Gastroesophageal sphincter (tissue), 3 donors: ENCODE data around the gene APOL1.

ENCODE experiments used
- POLR2A ChIP-seq, 2 donors: fragments of 450-650 bp; IDR thresholded peaks; one replicate each; pipeline ENCODE4 v1.6.1; 2017; ENCODE audit warnings: antibody characterized with exemption in 2 of 2, mild to moderate bottlenecking in 2 of 2, moderate library complexity in 1 of 2
- POLR2AphosphoS5 ChIP-seq: sonication (generic); formaldehyde crosslinking; IDR thresholded peaks from one replicate; pipeline ENCODE4 v1.6.1; 2017; ENCODE audit warnings: antibody characterized with exemption
- TF ChIP-seq, protein P1 (sequence below), 4 experiments: fragments of 200-600 bp in 2 of 4; fragments of 450-650 bp in 2 of 4; sonication (generic) in 1 of 4; IDR thresholded peaks; one replicate each; pipeline ENCODE4 v1.5.1; 2017 to 2019; ENCODE audit warnings: antibody characterized with exemption in 4 of 4, mild to moderate bottlenecking in 2 of 4, moderate library complexity in 2 of 4

DNA sequence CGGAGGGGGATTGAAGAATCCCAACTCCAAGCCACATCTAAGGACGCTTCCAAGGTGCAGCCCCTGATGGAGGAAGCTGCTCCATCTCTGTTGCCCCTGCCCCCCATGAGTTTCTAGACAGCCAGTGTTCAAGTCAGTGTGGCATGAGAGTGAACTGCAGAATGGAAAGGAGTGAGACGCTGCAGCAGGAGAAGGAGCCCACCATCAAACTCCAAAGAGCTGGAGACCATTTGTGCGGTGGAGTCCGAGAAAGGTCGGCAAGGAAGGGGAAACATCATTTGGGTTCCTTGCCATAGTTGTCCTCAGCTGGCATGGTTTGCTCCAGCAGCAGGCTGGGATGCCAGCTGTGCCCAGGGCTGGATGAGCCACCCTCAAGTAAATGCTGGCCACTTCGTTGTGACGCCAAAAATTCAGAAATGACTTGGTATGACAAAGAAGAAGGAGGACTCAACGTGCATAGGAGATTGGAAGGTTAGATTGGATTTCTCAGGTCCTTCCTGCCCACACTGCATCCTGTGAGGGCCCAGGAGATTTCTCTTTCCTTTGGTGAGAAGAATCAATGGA is 30.0 kb upstream of the APOL1 start:
- no peak for TF ChIP-seq POLR2A (IDR thresholded peaks at IDR 0.05)
- TF ChIP-seq, protein P1, sequence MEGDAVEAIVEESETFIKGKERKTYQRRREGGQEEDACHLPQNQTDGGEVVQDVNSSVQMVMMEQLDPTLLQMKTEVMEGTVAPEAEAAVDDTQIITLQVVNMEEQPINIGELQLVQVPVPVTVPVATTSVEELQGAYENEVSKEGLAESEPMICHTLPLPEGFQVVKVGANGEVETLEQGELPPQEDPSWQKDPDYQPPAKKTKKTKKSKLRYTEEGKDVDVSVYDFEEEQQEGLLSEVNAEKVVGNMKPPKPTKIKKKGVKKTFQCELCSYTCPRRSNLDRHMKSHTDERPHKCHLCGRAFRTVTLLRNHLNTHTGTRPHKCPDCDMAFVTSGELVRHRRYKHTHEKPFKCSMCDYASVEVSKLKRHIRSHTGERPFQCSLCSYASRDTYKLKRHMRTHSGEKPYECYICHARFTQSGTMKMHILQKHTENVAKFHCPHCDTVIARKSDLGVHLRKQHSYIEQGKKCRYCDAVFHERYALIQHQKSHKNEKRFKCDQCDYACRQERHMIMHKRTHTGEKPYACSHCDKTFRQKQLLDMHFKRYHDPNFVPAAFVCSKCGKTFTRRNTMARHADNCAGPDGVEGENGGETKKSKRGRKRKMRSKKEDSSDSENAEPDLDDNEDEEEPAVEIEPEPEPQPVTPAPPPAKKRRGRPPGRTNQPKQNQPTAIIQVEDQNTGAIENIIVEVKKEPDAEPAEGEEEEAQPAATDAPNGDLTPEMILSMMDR (IDR thresholded peaks at IDR 0.05), result no peak
- no peak for TF ChIP-seq POLR2AphosphoS5
